GM21723 (cell line): ENCODE results near the gene C1orf74.
"Not testable (repeated sequence)": the region's sequence is repeated elsewhere in the genome, so short reads cannot be mapped to it uniquely, and the experiment has no call there.

Experiments
- ATAC-seq: cut with Tn5 transposase; IDR thresholded peaks from one replicate; pipeline ENCODE4 v1.9.1; 2021; ENCODE audit warnings: mild to moderate bottlenecking, moderate library complexity; ENCODE audit not compliant: unreplicated experiment

Gene C1orf74

DNA sequence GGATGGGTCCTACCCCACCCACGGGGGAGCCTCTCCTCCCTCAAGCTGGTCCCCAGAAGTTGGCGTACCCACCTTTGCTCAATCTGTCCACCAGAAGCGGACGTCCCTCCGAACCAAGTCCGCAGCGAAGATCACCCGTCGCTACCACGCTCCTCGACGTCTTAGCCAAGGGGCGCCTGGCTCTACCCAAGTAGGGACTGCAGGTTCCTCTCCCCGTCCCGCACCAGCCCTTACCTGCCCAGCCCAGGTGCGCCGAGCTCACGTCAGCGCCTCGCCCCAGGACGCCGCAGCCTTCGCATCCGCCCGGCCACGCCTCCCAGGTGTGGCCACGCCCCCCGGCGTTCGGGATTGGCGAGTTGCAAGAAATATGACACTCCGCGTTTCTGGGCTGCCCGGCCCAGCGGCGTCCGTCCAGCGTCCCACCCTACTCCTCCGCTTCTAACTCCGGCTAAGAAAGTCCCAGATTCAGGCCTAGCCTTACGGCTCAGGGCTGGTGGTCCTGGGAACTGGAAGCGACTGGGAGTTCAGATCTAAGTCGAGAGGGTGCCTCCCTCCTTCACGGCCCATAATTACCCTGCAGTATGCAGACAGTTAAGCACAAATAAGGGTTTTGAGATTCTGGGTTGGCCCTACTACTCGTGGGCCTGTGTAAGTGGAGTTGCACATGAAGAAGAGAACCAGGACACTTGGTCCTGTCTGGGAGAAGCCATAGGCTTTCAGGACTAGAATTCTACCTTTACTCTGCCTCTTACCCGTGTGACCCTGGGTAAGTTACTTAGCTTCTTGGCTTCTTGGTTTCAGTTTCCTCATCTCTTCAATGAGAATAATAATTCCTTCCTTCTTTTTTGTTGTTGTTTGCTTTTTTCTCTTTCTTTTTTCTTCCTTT is 21.8 kb upstream of the C1orf74 start, which contains the start of gene IRF6:
TSS of gene IRF6 (minus strand) at position 268 of the 886 bp plus-strand sequence. CDS start 4,729 bp downstream, outside the sequence.
- peak; percentile 95 for ATAC-seq

DNA sequence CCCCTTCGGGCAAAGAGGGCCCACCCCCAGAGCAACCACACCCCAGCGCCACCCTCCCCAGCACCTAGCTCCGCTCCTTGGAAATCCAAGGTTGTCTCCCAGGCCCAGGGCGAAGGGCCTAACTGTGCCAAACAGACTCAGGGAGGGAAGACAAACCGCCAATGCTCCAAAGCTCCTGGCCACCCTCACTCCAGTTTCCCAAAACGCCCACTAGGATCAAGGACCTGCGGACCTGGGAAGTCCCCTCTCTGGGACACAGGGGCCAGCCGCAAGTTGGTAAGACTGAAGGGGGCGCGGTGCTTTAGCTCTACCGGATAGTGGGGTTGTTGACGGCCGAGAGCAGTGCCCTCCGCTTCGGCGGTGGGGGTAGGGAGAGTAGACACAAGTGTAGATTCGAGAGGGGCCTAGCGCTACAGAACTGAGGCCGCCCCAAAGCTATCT is 21.0 kb upstream of the C1orf74 start:
- ATAC-seq, result no peak

DNA sequence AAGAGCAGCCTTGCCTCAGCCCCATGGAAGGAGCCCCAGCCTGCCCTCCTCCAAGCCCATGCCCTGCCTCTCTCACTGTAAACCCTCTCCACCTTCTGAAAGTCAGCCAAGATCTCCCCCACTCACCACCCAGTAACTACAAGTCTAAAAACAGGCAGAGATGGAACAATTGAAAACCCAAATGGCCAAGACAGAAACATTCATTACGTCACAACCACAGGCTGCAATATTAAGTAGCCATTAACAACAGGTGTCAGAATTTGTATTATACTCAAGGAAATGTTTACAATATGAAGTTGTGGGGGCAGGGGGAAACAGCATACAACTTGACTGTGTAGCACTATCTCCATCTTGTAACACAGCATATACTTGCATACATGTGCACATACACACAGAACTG is 19.2 kb upstream of the C1orf74 start:
- no peak for ATAC-seq

DNA sequence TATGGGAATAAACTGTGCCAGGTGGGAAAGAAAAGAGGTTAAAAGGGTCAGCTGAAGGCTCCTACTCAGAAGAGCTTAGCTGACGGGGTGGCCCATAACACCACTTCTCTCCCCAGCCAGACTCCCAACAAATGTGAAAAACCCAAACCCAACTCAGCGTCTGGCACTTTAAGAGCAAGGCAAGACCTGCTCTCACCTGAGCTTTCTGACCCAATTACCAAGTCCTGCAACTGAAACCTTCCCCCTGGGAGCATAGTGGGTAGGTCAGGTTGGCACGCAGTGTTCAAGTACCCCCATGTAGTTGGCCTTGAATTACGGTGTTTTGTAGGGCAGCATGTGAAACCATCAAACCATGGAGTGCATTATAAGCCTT is 18.4 kb upstream of the C1orf74 start:
- ATAC-seq, result no peak

DNA sequence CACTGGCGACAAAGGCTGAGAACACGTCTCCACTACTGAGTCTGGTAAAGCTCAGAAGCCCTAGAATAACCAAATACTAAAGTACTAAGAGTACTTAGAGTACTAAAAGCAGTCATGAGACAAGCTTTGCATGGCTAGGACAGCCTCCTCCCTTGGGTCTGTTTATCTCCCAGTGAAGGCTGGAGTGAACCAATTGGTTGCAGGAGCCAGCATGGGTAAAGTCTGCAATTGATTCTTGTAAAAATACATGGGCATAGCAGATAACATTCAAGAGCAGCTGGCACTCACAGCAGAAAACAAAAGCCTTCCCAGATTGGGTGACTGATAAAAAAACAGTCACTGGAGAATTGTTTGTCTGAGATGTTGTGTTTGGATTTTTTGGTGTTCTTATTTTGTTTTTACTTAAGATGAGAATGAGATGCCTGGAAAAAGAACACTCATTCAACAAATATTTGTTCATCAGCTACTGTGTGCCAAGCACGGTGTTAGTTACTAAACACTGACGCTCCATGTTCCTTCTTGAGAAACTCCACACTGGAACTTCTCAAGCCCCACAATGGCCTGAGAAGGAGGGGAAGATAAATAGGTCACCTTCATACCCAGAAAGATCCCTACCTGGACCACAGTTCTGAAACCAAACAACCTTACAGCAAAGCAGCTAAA is 17.9 kb upstream of the C1orf74 start:
- no peak for ATAC-seq

DNA sequence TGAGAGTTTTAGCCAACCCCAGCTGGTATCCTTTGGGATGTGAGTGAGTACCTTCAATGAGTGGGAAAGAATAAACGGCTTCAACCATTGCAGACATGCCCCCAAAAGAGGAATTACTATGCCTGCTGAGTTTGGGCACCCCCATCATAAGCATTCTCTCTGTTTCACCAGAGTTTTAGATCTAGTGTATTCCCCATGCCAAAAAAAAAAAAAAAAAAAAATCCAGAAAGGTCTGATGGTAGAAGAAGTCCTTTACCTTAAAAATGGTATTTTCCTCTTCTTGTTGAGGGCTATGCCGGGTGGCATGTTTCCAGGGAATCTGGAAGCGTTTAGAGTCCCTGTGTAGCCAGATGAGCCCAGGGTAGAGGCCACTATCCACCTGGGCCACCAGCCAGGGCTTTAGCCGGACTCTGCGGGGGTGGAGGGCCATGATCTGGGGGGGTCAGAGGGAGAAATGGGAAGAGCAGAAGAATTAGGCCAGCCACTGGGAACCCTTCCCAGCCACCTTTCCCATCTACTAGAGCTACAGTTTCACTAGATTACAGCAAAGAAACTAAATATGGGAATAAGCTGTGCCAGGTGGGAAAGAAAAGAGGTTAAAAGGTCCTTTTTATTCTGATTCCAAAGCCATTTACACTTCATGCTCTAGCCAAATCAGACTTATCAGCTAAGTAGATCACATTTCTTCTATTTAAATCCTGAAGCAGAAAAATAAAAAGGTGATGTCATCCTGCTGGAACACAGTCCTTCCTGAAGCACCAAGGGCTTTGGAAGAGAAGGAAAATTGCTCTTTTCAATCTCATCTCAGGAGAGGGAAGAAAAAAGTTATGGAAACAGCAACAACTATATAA is 16.9 kb upstream of the C1orf74 start:
- ATAC-seq, result no peak

DNA sequence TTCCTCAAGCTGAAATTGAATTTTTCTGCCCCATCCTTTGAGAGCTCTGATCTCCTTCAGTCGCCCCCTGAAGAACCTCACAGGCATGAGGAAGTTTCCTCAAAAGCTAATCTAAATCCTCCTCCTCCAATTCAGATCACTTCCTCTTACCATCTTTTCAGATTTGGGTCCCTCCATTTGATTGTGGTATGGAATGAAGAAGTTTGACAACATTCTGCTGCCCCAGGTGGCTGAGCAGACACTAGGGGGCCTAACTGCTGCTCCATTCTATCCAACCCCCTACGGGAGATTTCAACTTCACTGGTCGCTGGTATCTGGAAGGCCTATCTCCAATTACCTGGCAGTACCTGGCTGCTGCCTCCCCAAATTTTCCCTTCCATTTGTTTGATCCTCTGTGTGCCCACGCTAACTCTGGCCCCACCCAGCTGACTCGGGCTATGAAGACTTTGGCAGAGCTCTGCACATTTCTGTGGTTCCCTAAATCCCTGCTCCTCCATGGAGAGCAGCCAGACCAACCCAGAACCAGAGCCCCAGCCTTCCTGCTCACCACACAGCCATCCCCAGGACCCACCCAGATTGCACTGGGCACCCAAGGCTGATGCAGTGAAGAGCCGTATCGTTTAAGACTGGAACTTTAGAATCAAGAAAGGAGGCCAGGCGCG is 13.8 kb upstream of the C1orf74 start:
- ATAC-seq, result no peak

DNA sequence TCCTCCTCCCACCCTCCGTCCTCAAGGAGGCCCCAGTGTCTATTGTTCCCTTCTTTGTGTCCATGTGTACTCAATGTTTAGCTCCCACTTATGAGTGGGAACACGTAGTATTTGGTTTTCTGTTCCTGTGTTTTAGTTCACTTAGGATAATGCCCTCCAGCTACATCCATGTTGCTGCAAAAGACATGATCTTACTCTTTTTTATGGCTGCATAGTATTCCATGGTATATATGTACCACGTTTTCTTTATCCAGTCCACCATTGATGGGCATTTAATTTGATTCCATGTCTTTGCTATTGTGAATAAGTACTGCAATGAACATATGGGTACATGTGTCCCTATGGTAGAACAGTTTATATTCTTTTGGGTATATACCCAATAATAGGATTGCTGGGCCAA is 9.4 kb upstream of the C1orf74 start:
- ATAC-seq, result not testable (repeated sequence)

DNA sequence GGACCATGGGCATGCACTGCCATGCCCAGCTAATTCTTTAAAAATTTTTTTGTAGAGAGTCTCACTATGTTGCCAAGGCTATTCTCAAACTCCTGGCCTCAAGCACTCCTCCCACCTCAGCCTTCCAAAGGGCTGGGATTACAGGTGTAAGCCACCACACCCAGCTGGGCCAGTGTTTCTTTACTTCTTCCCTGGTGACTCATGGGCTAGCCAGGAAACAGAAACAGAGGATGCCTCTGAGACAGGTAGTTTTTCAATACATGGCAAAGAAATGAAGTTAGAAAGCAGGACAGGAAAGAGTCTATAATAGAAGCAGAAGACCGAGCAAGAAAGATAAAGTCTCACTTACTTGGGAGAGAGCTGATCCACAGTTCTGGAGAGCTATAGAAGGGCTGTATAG is 7.6 kb upstream of the C1orf74 start:
- no peak for ATAC-seq

DNA sequence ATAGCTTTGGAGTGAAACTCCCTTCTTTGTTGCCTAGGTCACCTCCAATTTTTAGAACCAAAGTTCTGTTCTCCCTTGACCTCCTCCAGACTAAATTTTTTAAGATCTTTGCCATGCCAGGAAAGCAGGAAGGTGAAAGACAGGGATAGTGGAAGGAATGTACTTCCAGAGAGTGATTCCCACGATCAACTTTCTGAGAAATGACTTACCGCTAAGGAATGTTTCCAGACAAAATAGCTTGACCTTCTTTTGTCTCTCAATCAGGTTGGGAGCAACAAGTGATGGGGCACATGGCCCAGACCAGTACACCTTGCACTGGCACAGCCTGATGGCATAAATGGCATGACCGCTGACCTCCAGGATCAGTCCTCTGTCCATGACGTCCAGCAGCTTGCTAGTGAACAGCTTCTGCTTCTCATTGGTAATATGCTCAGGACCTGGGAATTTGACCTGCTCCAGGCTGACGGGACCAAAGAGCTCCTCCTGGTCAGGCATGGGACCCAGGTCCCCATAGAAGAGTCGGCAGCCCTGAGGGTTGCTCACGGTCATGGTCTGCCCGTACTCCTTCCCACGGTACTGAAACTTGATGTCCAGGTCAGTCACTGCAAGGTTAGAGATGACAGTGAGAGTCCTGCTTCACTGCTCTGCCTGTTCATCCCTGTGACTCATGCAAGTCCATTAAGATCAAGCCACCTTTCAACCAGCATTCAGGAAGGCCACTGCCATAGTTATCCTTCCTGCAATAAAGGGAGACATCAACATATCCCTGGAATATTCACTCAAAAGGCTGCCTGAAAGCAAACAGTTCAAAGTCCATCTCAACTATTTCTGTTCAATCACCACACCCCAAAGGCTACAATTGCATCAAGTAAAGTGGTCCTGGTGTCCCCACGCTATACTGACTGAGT is 6.2 kb upstream of the C1orf74 start:
- ATAC-seq, result no peak

DNA sequence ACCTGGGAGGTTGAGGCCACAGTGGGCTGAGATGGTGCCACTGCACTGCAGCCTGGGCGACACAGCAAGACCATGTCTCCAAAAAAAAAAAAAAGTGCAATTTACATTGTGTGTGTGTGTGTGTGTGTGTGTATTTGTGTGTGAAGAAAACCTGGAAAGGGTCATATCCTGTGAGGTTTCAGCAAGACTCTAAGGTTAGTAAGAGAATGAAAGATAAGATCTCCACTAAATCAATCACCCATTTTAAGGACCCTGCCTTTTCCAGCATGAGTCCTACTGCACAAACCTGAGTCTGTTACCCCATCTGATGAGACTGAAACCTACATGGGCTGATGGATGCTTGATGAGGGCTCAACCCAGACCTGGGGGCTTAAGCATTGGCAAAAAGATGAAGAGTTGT is 4.9 kb upstream of the C1orf74 start:
- ATAC-seq, result no peak

DNA sequence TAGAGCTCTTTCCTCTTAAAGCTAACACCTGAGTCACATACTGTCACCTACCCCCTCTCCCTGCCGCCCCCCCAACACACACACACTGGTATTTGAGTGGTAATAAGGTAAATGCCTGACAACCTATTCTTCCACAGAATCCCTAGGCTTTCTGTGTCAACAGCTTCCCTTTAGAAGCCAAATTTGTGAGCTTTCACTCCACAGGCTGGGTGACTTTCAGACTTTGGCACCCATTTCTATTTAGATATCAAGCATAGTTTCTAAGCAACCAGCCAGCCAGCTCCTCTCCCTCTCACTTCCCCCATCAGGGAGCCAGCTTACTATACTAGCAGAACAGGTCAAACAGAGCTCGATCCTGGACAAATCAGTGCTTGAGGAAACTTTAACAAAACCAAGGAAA is 3.2 kb upstream of the C1orf74 start:
- ATAC-seq, result no peak

DNA sequence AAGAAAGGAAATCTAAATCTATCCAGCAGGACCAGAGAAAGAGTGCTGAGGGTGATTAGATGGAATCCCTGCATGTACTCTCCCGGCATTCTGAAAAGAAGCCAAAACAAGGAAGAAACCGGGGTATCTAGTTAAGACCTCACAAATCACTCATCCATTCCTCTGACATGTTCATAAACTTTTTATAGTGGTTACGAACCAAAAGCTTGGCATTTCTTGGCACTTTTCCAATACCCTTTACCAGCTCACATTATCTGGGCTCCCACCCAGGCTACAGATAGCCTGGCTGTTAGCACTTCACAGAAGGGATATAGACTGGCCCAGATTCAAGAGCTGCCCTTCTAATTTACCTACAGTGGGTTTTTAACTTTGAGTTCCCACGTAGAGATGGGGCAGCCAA is 1.8 kb upstream of the C1orf74 start:
- ATAC-seq, result no peak

DNA sequence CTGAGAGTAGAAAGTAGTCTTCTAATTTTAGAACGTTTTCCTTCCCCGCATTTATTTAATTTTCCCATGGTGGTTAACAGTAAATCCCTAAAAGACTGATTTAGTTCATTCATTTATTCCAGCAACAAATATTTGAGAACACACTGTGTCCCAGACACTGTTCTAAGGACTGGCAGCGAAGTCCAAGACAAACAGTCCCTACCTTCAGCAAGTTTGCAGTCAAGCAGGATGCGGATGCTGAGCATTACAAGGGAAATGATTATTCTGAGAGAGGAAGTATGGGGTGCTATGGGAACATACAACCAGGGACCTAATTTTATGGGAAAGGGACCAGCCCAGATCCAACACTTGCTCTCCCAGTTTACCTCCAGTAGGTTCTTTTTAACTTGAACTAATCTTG is 1.2 kb upstream of the C1orf74 start:
- no peak for ATAC-seq

DNA sequence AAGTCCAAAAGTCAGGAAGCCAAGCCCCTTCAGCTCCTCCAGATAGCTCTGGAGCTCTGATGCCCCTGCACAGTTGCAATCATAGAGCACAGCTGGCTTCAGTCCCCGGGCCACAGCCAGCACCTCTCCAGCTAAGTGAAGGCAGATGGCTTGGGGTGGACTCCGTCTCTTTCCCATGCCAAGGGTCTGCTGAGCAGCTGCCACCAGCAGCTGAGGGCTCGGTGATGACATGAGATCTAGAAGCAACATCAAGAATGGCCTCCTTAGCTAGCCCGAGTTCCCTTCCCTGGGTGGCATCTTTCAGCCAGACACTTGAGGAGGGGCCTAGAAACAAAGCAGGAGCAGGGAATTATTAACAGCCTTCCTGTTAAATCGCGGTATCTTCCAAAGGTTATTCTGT is 973 bp downstream of the C1orf74 start:
- no peak for ATAC-seq

DNA sequence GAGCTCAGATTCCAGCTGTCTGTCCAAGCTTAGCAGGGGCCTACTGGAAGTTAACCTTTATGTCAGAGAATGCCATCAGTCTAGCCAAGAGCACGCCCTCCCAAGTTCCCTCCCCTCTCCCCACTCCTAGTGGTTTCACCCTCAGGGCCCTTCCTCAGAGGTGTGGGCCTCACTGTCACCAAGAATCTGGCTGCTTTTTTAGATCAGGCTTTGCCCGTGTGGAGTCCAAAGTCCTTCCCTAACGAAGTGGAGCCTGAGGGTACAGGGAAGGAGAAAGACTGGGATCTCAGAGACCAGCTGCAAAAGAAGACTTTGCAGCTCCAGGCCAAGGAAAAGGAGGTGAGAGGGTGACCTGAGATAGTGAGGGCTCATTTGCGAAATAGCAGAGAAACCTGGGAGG is 4.1 kb downstream of the C1orf74 start:
- no peak for ATAC-seq

DNA sequence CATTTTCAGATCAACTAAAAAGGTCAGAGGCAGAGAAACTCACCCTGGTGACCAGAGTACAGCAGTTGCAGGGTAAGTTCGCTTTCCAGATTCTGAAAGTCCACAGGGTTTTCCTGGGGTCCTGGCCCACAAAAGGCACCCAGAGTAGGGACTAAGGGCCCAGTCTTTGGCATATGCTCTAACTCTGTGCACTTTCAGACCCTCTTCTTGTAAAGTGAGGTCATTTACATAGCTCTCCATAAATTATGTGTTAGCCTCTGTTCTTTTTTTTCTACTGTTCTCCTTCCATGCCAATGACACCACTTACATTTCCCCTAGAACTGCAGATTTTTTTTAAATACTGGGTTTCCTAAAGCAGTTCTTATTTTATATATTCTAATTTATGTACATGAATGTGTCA is 6.3 kb downstream of the C1orf74 start:
- no peak for ATAC-seq

DNA sequence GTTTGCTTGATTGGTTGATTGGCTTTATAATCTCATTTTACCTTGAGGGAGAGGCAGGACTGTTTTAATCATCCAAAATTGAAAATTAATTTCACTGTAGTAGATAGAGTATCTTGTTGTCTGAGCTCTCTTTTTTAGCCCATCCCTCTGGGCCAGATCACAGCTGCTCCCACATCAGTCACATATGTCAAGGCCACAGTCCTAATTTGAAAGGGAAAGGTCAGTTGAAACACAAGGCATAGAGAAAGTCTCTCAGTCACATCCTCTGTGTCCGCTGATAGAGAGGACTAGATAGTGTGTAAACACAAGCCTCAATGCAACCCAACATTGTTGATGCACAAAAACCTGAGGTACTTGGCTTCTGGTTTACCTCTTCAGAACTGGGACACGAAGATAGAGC is 6.8 kb downstream of the C1orf74 start:
- no peak for ATAC-seq

DNA sequence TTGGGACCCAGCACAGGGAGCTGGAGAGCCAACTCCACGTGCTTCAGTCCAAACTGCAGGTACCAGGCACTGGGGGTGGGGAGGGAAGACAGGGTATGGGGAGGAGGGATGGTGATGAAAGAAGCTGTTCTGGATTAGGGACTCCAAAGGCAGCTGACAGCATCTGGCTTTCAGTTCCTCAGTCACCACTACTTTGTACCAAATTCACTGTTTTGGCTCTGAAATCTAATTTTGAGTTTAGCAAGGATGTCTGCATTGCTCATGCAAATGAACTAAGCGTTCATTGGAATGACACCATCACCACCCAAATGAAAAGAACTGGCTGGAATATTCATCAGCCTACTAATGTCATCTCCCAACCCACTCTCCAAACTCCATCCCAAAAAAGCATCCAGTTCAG is 8.7 kb downstream of the C1orf74 start:
- ATAC-seq, result no peak

DNA sequence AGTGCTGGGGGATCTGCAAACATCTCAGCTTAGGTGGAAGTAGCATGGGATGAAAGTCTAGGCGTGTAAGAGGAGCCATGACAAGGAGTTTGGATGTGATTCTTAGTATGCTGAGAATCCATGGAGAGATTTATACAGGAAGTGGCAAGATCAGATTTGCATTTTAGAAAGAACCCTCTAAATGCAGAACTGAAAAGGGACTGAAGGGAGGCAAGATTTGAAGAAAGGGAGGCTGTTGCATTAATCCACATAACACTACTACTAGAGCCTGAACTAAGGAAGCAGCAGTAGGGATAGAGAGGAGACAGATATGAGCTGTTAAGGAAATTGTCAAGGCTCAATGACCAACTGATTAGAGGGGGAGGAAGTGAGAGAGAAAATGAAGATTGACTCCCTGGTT is 9.8 kb downstream of the C1orf74 start:
- ATAC-seq, result peak; percentile 81
